BJ (cell line): ENCODE results near the gene NCOR2. TPM values are rescaled to one million over a fixed set of nuclear protein-coding genes. Genes with fewer than 3 reads are reported as not detected.

ENCODE experiments used
- CTCF ChIA-PET: fragments of 350-600 bp; formaldehyde crosslinking; extraction: SDS; loops from one replicate; lab custom pipeline; 2021; ENCODE audit warnings: antibody characterized with exemption, inconsistent platforms; lab: Yijun Ruan, JAX
- POLR2A ChIA-PET: fragments of 300-600 bp; sonication (Branson Sonifier 250); formaldehyde crosslinking; extraction: SDS; loops from one replicate; lab custom pipeline; 2021; ENCODE audit warnings: antibody characterized with exemption; lab: Charles Lee
- DNase-seq: peaks from one replicate; pipeline ENCODE4 v3.0.0-alpha.2; 2011; ENCODE audit warnings: low read depth
- H3K27me3 ChIP-seq: 2 replicates; pipeline ENCODE4 v1.6.0; 2011; ENCODE audit warnings: low read length; ENCODE audit not compliant: control insufficient read depth, insufficient read depth
- H3K36me3 ChIP-seq: 2 replicates; pipeline ENCODE4 v1.5.1; 2011; ENCODE audit warnings: low read length; ENCODE audit not compliant: control insufficient read depth, insufficient read depth
- H3K4me3 ChIP-seq: 2 replicates; pipeline ENCODE4 v1.5.1; 2011; ENCODE audit warnings: low read depth, mild to moderate bottlenecking, control low read depth, low read length
- polyA plus RNA-seq: library from polyadenylated mRNA; depleted of rRNA; stranded (reverse); fragments of >200 nt; gene quantifications from 2 replicates; pipeline ENCODE4 v1.2.3, GENCODE V29; 2011
- TF ChIP-seq, protein P1 (sequence below): IDR thresholded peaks from 2 replicates; pipeline ENCODE4 v1.5.1; 2011; ENCODE audit warnings: low read depth, mild to moderate bottlenecking, control low read depth, inconsistent platforms, low read length, moderate library complexity; ENCODE audit not compliant: insufficient read depth

NCOR2 gene
- polyA plus RNA-seq, 1 experiment = 8.3 TPM

DNA sequence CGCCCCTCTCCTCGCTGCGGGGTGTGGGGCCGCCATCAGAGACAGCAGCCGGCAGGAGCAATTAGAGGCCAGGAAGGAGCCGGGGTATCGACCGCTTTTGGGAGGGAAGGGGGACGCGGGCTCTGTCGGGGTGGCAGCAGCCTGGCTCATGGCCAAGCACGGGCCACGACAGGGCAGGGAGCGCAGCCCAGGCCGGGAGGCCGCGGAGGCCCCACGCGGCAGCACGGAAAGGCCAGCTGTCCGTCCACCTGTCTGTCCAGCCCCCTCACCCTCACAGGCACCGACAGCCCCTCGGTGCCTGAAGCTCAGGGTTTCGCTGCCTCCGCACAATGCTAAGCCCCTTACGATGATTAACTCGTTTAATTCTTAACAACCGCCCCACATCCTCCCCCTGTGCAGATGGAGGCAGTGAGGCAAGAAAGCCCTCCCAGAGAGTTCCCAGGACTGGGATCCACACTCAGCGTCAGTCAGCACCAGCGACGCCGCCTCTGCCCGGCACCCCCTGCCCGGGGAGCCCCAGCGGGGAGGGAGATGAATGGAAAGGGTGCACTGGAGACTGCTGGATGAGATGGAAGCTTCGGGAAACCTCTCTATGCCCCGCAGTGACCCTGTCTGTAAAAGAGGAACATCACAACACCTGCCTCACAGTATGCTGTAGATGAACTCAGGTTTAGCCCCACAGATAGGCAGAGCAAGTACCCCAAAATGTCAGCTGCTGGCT is 23.7 kb downstream of the NCOR2 start:
- Histone ChIP-seq H3K27me3 (no peaks in the 10 kb centered on the region), H3K4me3 (no peak overlapping the region), H3K36me3 (no peaks in the 10 kb centered on the region; the same call in 1 of the 2 replicates)
- CTCF ChIA-PET = no interaction called here
- DNase-seq = no peak
- POLR2A ChIA-PET = no interaction called here
- TF ChIP-seq, protein P1, sequence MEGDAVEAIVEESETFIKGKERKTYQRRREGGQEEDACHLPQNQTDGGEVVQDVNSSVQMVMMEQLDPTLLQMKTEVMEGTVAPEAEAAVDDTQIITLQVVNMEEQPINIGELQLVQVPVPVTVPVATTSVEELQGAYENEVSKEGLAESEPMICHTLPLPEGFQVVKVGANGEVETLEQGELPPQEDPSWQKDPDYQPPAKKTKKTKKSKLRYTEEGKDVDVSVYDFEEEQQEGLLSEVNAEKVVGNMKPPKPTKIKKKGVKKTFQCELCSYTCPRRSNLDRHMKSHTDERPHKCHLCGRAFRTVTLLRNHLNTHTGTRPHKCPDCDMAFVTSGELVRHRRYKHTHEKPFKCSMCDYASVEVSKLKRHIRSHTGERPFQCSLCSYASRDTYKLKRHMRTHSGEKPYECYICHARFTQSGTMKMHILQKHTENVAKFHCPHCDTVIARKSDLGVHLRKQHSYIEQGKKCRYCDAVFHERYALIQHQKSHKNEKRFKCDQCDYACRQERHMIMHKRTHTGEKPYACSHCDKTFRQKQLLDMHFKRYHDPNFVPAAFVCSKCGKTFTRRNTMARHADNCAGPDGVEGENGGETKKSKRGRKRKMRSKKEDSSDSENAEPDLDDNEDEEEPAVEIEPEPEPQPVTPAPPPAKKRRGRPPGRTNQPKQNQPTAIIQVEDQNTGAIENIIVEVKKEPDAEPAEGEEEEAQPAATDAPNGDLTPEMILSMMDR = no peak

DNA sequence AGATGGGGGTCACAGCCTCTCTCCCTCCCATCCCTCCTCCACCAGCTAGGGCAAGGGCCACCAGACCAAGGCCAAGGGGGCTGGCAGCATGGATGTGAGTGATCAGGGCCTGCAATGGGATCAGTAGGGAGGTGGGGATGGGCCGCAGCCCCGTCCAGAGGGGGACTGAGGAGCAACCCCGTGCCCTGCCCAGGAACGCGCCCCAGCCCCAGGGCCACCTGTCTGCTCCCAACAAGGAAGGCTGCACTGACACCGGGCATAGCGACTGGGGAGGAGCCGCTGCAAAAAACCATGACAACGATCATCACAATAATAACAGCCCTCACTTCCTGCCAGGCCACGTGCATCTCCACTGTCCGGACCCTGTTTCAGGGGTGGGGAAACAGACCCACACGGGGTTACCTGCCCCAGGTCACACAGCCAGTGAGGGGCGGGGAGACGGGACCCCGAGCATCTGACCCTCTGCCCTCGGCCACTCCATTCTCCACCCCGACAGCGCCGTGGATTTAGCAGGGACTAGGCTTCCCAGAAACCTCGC is 24.3 kb downstream of the NCOR2 start:
- CTCF ChIA-PET = no interaction called here
- no peak for DNase-seq

GRCh38 chr12:124542021-124542949 is 25.1 kb downstream of the NCOR2 start:
- Histone ChIP-seq H3K27me3 (no peaks in the 10 kb centered on the region), H3K36me3 (no peaks in the 10 kb centered on the region; the same call in 1 of the 2 replicates), H3K4me3 (no peak overlapping the region)
- DNase-seq = no peak
- CTCF ChIA-PET = interaction anchor here (1.2 kb wide), 1 partner anchor 23 kb away, joined by 4 read pairs; no protein-coding TSS in a partner anchor
- POLR2A ChIA-PET = no interaction called here
- TF ChIP-seq, protein P1 = no peak

More for the DNA sequence above, 24.3 kb downstream of the NCOR2 start:
- Histone ChIP-seq H3K4me3 (no peak overlapping the region), H3K36me3 (no peaks in the 10 kb centered on the region; the same call in 1 of the 2 replicates), H3K27me3 (no peaks in the 10 kb centered on the region)
- POLR2A ChIA-PET = no interaction called here
- TF ChIP-seq, protein P1 = no peak

DNA sequence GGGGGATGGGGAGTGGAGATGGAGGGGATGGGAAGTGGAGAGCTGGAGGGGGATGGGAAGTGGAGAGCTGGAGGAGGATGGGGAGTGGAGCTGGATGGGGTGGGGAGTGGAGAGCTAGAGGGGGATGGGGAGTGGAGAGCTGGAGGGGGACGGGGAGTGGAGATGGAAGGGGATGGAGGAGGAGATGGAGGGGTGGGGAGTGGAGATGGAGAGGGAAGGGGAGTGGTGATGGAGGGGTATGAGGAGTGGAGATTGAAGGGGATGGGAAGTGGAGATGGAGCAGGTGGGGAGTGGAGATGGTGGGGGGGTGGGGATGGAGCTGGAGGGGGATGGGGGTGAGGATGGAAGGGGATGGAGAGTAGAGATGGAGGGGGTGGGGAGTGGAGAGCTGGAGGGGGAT is 26.1 kb downstream of the NCOR2 start:
- TF ChIP-seq, protein P1 = no peak
- no peaks in the 10 kb centered on the region for H3K27me3 ChIP-seq
- H3K36me3 ChIP-seq = no peaks in the 10 kb centered on the region; the same call in 1 of the 2 replicates
- no peak overlapping the region for H3K4me3 ChIP-seq
- DNase-seq = no peak
- ChIA-PET CTCF (interaction anchor here (0.6 to 1.2 kb wide), 2 partner anchors 22 to 114 kb away, joined by 3 to 4 read pairs; no protein-coding TSS in a partner anchor), POLR2A (interaction anchor here (0.6 kb wide), 1 partner anchor 233 kb away, joined by 19 read pairs; no protein-coding TSS in a partner anchor)
